GM19328 (cell line): ENCODE measurements around the gene KCNJ15.

Source experiments
- ATAC-seq: cut with Tn5 transposase; IDR thresholded peaks from one replicate; pipeline ENCODE4 v1.9.1; 2021; ENCODE audit warnings: mild to moderate bottlenecking, moderate library complexity; ENCODE audit not compliant: unreplicated experiment

KCNJ15 gene

DNA sequence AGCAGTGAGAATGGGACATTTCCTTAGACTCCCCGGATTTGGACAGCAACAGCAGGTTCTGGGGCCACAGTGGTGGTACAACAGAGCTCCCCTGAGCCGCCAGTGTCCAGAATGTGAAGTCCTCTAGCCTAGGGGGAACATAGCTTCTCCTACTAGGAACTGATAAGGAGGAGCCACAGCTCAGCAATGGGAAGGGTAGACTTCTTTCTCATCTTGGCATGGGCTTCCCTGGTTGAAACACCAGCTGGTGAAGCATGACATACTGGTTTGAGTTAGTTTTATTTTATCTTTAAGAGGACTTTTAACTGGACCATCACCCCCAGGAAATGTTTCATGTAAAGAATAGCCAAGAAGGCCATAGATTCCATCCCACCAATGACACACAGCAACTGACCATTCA, 68.4 kb downstream of the KCNJ15 start:
- no peak for ATAC-seq

DNA sequence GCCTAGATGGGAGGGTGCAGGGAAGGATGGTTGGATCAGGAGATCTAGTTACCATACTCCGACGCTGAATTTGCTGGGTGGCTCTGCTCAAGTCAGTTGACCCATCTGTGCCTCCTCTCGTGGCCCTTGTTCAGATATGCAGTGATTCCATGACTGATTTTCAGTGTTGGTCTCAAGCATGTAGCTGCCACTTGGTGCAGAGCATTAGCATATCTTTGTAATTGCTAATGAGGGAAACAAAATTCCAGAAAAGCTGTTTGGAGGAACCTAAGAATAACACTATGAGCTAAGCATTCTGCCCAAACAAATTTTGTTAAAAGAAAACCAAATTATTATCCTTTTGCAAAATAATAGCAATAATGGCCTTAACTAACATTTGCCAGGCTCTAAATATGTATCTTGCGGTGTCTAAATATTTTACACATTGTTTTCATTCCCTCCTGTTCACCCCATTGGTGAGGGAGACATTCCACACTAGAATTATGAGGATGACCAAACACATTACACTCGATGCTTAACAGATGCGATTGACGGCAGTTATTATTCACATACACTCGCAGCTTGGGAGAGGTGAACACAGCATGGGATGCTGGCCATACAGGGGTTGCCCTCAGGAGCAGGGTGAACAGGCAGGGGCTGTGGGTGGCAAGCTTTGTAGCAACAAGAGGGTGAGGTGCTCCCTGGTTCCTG, 69.1 kb downstream of the KCNJ15 start:
- ATAC-seq, result no peak

DNA sequence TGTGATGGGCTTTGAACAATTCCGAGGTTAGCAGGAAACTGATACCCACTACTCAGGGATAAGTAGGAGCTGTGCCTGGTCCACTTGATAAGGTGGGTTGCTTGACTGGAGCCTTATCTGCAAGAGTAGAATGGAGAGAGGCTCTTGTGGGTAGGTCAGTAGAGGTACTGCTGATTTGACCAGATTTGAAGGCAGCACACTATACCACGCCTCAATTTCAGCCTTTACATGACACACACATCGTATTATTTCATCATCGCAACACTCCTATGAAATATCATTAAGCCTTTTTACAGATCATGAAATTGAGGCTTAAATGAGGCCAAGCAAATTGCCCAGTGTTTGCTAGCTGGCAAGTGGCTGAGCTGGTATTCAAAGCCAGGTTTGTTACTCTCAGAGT, 69.6 kb downstream of the KCNJ15 start:
- no peak for ATAC-seq

DNA sequence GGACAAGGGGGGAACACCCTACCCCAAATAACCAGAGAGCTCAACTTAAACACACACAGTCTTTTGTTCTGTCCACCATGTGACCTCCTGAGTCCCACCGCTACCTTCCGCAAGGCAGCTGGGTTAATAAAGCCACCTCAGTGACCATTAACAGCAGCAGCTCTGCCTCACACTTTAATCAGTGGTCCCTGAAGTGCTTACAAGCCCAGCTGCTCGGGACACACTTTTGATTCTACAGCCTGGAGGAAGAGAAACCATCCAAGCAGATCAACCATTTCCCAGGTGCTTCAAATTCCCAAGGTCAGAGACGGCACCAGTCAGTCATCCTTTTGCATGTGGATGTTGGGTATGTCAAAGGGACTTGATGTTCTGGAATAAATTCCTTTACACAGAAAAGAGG, 70.1 kb downstream of the KCNJ15 start:
- no peak for ATAC-seq

DNA sequence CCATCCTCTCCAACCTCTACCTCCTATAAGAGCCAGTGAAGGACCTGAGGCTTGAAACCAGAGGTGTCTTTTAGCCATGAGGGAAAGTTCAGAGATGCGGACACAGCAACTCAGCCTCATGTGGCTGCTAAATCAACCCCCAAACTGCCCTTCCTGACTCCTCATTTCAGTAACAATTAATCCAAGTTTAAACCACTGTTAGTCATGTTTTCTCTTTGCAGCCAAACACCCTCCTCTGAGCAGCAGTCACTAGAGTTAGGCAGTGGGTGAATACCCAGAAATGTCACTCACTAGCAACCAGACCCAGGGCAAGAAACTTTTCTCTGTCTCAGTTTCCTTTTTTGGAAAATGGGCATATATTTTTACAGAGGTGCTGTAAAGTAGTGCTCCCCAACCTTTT, 71.2 kb downstream of the KCNJ15 start:
- no peak for ATAC-seq

DNA sequence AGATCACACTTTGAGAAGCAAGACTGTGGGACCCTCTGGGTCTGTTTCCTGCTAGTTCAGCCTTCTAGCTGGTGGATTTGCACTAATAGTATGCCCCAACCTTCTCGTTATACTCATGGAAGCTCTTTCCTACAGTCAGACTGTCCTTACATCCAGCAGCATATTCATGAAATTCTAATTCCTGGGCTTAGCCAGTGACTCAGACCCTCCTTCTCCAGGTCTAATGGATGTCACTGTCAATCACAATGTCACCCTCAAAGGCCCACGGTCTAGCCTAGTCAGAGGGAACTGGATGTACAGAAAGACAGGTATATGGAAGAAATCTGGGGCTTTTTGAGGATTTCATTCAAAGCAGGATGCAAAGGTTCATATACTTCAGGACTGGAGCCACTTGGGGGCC, 72.4 kb downstream of the KCNJ15 start:
- no peak for ATAC-seq

DNA sequence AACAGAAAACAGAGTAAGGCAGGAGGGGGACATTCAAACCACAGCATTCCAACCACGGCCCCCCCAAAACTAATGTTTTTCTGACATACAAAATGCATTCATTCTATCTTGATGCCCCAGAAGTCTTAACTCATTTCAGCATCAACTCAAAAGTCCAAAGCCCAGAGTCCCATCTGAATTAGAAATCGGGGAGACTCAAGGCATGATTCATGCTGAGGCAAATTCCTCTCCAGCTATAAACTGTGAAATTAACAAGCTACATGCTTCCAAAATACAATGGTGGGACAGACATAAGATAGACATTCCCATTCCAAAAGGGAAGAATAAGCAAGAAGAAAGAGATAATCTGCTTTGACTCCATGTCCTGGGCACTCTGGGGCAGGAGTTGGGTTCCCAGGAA, 73.9 kb downstream of the KCNJ15 start:
- ATAC-seq, result no peak

DNA sequence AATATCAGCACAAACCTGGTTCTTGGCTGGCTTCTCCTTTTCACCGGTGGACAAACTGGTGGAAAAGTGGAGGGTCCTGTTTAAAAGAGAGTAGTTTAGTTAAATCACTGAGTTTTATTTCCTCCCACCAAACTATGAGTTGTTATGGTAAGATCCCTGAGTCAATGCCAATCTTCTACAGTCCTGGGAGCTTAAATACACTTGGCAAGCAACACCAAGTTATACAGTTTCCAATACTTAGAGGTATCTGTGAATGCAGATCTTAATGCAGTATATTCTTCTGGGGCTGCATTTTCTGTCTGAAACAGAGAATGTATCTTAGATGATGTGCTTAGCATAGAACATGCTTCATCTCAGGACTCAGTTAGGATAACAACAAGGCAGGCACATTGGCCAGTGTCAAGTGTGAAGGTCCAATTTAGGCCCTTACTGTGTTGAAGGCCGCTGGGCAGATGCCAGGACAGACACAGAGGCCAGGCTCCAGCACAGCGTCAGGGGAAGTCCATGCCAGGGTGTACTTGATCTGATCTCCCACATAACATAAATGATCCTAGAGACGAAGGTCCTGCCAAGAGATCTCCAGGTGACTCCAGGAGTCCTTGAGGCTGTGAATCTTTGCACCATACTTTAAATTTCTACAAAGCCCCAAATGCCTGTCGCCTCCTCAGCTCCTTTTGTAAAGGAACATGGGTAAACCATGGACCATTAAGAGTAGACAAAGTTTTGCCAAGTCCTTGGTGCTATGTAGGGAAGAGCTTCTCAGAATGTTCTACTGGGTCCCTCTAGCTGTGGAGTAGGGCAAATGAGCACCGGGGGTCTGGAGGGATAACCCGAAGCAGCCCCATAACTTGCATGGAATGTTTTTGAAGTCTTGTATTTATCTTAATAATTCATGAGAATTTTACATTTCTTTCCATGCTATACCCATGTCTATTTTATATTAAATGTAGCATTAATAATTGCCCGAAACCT, 76.8 kb downstream of the KCNJ15 start:
- no peak for ATAC-seq

DNA sequence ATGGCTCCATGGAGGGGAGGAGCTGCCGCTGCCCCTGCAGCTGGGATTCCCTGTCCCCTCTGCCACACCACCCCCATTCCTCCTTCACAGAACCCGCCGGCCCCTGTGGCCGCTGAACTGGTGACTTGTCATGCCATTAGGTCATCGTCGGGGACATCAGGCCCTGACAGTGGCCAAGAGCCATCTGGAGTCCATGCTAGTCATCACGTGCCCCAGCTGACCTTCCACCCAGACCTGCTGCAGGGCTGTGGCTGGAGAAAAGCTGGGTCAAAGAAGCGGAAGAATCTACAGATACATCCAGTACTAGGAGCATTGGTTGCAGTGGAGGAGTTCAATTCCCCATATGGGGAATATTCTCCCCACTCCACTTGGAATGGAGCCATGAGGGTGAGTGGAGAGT, 78.1 kb downstream of the KCNJ15 start:
- no peak for ATAC-seq

DNA sequence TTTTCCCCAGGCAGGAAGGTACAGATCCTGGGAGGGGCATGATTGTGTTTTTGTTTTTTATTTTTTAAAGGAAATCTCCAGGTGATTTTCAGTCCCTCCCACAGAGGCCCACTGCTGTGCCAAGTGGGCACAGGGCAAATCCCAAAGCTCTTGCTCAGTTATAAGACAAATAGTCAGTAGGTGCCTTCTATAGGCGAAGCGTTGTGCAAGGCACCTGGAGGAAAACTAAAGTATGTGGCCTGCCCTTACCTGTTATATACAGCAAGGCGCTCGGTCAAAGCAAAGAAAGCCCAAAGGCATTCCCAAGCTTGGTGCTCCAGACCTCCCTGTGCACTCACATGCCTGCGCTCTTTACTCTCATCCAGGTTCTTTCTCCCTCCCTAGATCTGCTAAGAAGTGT, 81.0 kb downstream of the KCNJ15 start:
- ATAC-seq, result no peak

DNA sequence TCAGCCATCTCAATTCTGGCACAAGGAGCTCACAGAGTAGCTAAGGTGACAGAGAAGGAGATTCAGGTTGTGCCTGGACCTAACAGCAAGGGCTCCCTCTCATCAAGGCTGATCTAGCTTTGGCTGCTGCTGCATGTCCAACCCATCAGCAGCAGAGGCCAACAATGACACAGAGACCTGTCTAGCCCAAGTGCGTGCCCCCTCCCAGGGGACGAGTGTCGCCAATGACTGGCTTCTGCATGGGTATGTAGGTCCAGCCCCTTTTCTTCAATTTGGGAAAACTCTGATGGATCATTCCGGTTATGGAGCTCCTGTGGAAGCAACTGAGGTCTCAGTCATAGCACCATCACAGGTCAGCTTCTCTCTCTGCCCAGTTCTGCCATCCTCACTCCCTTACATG, 83.3 kb downstream of the KCNJ15 start:
- no peak for ATAC-seq

DNA sequence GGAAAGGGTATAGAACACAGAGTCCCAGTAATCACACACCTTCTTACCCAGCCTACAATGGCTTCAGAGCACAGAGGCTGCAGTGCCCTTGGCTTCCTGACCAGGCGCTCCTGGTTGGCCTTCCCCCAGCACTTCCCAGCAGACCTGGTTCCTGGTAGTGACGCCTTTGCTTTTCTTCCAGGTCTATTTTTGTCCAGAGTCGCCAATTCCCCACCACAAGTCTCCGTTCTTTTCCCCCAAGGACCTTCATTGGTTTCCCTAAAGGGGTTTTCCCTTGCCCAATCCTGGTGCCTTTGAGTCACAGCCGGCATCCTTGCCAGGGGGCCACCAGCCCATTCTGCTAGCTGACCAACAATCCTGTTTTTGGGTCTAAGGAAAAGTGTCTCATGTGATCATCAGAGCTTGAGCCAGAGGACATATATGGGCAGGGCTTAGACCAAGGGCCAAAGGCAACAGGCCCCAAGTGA, 84.8 kb downstream of the KCNJ15 start:
- no peak for ATAC-seq

DNA sequence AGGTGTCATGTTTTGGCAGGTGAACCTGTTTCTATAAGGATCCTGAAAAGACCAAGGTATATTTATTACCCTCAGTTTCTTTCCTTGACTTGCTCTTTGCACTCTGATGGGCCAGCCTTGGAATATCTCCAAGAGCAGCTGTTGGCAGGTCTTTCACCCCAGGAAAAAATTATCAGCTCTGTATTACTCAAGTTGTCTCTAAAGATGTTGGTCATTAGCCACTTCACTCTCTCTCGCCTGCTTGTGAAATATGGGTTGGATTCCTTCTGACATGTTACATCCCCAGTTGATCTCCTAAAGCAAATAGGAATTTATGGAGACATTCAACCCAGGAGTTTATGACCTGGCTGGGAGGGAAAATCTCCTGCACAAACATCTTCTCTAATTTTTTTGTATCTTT, 85.9 kb downstream of the KCNJ15 start:
- no peak for ATAC-seq

DNA sequence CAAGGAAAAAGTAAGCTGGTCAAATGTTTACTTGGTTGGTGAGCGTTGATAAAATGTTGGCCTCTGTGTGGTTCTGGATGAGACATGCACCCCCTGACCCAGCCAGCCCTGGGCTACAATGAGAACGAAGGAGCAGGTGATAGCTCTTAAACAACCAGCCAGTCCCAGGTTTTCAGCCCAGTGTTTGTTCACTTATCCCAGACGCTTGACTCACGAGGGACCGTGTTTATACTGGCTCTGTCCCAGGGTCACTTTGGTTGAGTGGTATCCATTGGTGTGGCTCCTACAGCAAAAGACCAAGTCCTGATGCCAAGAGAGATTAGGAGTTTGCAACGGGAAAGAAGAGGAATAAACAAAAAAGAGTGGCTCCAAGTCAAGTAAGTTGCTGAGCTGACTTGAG, 86.9 kb downstream of the KCNJ15 start:
- ATAC-seq, result no peak

DNA sequence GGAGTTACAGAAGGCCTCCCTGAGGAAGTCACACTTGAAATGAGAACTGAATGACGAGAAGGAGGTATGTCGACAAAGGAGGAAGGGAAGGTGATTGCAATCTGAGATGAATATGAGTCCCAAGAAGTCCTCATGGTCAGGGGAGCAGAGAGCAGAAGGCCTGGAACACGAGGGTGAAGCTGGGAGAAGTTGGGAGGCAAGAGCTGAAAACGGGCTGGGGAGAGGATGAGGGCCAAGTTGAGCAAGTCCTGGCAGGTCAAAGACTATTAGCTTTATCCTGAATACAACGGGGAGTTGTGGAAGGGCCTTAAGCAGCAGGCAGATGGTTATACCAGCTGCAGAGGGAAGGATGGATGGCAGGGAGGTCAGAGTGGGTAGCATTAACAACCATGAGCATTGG, 89.5 kb downstream of the KCNJ15 start:
- no peak for ATAC-seq

DNA sequence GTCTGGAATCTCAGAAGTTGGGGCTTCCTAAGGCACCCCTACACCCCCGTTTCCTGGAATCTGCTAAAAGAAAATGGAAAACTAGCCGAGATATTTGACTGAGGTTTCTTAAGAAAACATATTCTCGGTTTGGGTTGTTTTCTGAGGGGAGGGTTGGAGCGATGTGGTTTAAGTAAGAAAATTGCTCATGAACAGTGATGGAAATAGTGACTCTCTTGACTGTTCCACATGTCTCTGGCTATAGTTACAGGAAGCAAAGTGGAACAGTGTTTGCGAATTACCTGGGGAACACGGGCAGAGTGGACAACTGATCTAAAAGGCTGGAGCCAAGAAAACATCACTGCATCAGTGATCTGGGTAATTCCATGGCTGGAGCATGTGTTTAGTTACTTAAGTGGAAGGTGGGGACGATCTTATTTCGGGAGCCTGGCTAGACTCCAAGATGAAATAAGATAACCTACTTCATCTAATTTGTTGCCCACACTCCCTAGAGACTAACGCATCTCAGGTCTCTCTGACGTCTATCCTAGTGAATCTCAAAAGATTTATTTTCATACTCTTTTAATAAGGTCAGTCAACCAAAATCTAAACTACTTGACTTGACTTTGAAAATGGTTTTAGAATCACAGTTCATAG, 92.4 kb downstream of the KCNJ15 start:
- no peak for ATAC-seq

DNA sequence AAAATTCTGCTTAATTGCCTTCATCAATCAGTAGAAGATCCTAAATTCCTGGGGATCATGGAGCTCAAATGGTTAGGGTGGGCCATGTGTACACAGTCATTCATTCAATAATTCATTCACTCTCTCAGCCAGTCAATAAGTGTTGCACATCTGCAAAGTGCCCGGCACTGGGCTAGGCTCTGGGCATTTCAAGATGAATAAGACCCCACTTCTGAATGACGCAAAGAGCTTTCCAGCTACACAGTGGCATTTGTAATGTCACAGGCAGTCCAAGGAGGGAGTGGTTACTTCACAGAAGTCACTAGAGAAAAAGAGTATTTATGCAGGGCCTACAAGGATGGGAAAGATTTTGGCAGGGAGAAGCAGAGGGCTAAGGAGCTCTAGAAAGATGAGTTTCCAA, 93.2 kb downstream of the KCNJ15 start:
- ATAC-seq, result no peak

DNA sequence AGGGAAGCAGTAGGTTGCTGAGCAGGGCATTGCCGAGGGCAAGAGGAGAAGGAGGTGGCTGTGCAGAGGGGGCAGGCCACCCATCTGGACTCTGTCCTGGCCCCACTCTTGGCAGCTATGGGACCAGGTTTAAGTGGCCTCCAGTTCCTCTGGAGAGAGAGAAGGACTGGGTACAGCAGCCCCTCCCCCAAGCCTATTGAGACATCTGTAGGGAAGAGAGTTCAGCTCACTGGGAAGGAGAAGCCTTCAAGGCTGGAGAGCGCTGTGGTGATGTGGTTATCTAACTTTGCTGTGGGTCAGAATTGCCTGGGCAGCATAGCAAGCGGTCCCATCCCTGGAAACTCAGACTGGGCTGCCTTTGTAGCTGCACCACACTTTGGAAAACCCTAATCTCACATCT, 93.9 kb downstream of the KCNJ15 start:
- no peak for ATAC-seq

DNA sequence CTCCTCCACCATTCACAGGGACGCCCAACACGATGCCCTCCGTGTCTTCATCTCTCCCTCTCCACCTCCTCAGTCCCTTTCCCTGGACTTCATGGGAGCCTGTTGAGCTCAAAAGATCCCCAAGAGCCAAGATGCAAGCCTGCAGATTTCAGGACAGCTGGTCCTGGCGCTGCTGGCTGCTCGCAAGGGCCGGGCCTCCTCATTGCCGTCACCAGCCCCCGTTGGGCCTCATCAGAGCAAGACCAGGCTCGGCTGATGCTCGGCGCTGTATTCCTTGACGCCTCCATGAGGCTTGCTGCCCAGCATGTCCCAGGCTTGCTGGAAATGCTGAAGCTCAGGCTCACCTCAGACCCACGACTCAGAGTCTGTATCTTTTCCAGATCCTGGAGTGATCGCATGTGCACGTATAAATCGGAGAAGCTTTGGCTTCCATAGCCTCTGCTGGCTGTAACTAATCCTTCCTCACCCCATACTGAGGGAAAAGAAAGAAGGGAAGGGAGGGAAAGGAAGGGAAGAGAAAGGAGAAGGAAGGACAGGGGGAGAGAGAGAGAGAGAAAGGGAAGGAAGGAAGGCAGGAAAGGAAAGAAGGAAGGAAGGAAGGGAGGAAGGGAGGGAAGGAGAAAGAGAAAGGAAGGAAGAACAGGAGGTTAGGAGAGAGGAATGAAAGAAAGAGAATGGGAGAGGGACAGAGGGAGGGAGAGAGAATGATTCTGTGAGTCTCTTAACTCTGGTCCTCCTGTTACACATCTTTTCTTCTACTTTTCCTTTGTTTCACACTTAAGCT, 94.6 kb downstream of the KCNJ15 start:
- no peak for ATAC-seq

DNA sequence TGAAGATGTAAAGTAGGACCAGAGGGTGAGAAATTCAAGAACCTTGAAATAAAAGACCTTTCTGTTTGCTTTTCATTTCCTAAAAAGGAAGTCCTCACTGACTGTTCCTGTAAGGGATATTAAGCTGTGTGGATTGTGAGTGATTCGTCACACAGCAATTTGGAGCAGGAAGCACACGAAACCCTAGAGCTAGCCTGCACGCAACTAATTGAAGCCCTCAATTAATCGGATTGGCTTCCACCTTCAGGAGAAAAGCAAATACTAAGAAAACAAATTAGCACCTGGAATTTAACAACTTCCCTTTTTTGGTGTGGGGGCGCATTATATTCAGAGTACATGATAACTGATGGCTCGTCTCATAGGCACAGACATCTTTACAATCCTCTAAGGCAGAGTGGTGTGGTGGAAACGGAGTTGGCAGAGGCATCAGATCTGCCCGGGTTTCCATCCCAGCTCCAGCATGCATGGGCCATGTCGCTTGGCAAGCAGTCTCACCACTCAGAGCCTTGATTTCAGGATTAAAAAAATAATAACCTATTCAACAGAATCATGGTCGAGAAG, 95.2 kb downstream of the KCNJ15 start:
- ATAC-seq, result no peak
